Measurements from ENCODE around the gene SLC7A5. TPM values are rescaled to one million over a fixed set of nuclear protein-coding genes. Genes with fewer than 3 reads are reported as not detected.
"Not testable (repeated sequence)": the region's sequence is repeated elsewhere in the genome, so short reads cannot be mapped to it uniquely, and the experiment has no call there.

Gene SLC7A5
- total RNA-seq, 6 donors from 2014 or later = 4.7 to 20.4 (median 8.5) TPM

DNA sequence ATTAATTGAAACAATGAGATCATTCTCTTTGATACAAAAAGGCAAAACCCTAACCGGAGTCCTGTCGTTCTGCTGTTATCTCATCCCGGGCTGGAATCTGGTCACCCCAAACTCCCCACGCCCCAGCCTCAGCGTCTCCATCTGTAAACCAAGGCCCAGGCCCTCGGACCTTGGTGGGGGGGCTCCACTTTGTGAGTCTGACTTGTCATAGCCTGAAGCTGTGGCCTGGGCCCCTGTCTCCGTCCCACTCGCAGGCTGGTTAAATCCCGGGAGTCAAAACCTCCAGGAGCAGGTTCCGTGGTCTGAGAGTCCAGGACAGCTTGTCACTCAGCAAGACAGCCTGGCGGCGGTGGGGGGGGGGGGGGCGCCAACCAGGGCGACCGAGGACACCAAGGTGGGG is 50.0 kb downstream of the SLC7A5 start:
- H3K4me1 ChIP-seq = no peaks in the 10 kb centered on the region
- WGBS, 2 donors = 85 to 94% methylated on average over 11 to 15 of the region's 15 CpGs
- ATAC-seq (ENCODE audit: low FRiP score in 2 of 2) (no peak), DNase-seq (peak in 1 of 2 donors; percentile 31)
- no peaks in the 10 kb centered on the region for H3K27me3 ChIP-seq
- H3K9me3 ChIP-seq = peaks cover 7 to 28% (median 18%) of the 10 kb centered on the region in 4 donors
- H3K36me3 ChIP-seq = no peaks in the 10 kb centered on the region
- no peak overlapping the region for H3K27ac ChIP-seq
- no peak overlapping the region for H3K4me3 ChIP-seq
- TF ChIP-seq POLR2A (IDR thresholded peaks at IDR 0.05) = no peak
- no peak for TF ChIP-seq POLR2AphosphoS5 (IDR thresholded peaks at IDR 0.05)
- TF ChIP-seq, protein P1, sequence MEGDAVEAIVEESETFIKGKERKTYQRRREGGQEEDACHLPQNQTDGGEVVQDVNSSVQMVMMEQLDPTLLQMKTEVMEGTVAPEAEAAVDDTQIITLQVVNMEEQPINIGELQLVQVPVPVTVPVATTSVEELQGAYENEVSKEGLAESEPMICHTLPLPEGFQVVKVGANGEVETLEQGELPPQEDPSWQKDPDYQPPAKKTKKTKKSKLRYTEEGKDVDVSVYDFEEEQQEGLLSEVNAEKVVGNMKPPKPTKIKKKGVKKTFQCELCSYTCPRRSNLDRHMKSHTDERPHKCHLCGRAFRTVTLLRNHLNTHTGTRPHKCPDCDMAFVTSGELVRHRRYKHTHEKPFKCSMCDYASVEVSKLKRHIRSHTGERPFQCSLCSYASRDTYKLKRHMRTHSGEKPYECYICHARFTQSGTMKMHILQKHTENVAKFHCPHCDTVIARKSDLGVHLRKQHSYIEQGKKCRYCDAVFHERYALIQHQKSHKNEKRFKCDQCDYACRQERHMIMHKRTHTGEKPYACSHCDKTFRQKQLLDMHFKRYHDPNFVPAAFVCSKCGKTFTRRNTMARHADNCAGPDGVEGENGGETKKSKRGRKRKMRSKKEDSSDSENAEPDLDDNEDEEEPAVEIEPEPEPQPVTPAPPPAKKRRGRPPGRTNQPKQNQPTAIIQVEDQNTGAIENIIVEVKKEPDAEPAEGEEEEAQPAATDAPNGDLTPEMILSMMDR (IDR thresholded peaks at IDR 0.05) = no peak
- no peak for TF ChIP-seq EP300 (IDR thresholded peaks at IDR 0.05)

DNA sequence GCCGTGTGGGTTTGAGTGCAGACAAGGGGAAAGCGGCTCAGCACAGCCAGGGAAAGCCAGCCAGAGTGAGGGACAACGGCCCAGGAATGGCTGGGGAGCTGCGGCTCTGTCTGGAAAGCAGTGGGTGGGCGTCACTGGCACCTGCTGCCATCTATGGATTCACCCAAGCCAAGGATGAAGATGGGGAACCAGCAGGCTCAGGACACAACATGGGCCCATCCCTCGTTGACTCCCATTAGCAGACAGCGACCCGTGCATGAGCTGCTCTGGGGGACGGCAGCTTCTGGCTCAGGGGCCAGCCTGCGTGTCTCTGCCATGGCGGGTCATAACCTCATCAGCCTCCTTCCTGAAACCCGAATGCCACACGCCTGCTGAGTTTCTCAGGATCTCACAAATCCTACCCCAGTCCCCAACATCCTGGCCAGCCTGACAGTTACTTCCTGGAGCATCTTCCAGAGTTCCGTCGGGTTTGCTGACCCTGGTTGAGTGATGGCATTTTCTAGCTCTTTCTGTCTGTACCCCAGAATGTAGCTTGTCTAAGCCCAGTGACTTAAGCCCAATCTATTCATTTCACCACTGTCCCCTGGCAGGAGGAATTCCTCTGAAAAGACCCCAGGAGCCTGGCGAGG is 50.7 kb downstream of the SLC7A5 start:
- no peaks in the 10 kb centered on the region for H3K36me3 ChIP-seq
- no peak overlapping the region for H3K27ac ChIP-seq
- TF ChIP-seq, protein P1 (IDR thresholded peaks at IDR 0.05) = no peak
- TF ChIP-seq EP300 (IDR thresholded peaks at IDR 0.05) (no peak), POLR2A (IDR thresholded peaks at IDR 0.05) (no peak), POLR2AphosphoS5 (IDR thresholded peaks at IDR 0.05) (no peak)
- no peaks in the 10 kb centered on the region for H3K4me1 ChIP-seq
- no peak overlapping the region for H3K4me3 ChIP-seq
- DNase-seq = peak in 1 of 2 donors; percentile 27
- no peak for ATAC-seq (ENCODE audit: low FRiP score in 2 of 2)
- WGBS, 2 donors = 84 to 85% methylated on average over 16 of the region's 16 CpGs
- H3K9me3 ChIP-seq = peaks cover 7 to 28% (median 18%) of the 10 kb centered on the region in 4 donors
- no peaks in the 10 kb centered on the region for H3K27me3 ChIP-seq

DNA sequence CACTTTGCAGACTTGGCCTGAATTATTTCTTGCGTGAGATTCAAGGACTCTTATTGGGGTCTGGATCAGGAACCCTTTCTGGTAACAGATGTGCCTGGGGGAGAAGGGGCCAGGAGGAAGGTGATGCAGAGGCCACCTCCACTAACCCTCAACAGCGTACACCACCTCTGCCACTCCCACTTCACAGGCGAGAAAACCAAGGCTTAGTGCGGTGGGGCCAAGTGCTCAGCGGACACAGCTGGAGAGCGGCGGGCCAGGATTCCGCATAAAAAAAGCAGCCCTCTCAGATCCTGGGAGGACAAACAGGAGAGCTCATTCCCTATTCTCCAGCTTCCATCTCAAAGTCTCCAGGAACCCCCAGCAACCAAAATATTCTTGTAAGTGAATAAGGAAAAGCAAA is 51.4 kb downstream of the SLC7A5 start:
- Histone ChIP-seq H3K4me1 (no peaks in the 10 kb centered on the region), H3K27ac (no peak overlapping the region), H3K4me3 (no peak overlapping the region), H3K9me3 (peaks cover 7 to 28% (median 18%) of the 10 kb centered on the region in 4 donors), H3K36me3 (no peaks in the 10 kb centered on the region), H3K27me3 (no peaks in the 10 kb centered on the region)
- ATAC-seq (ENCODE audit: low FRiP score in 2 of 2) (no peak), DNase-seq (no peak)
- WGBS, 2 donors = 97 to 100% methylated on average over 8 of the region's 8 CpGs
- TF ChIP-seq, protein P1 (IDR thresholded peaks at IDR 0.05) = no peak
- TF ChIP-seq POLR2AphosphoS5 (IDR thresholded peaks at IDR 0.05) (no peak), EP300 (IDR thresholded peaks at IDR 0.05) (no peak), POLR2A (IDR thresholded peaks at IDR 0.05) (no peak)

DNA sequence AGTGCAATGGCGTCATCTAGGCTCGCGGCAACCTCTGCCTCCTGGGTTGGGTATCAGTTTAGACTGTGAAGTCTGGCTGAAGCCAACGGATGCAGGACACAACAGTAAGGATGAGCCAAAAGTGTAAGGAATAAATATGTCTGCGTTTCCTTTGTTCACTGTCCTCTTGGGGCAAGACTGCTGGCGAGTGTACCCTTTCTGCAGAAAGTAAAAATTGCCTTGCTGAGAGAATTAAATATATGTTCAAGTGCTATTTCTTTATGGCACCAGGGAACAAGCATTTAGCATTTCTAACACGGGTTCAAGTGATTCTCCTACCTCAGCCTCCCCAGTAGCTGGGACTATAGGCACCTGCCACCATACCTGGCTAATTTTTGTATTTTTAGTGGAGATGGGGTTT is 51.9 kb downstream of the SLC7A5 start:
- ATAC-seq (ENCODE audit: low FRiP score in 2 of 2); H3K27me3 ChIP-seq; H3K27ac ChIP-seq; H3K4me3 ChIP-seq; DNase-seq; H3K36me3 ChIP-seq; H3K4me1 ChIP-seq: not testable (repeated sequence)
- H3K9me3 ChIP-seq = peaks cover 7 to 28% (median 18%) of the 10 kb centered on the region in 4 donors
- WGBS, 2 donors = 88 to 97% methylated on average over 7 of the region's 7 CpGs

DNA sequence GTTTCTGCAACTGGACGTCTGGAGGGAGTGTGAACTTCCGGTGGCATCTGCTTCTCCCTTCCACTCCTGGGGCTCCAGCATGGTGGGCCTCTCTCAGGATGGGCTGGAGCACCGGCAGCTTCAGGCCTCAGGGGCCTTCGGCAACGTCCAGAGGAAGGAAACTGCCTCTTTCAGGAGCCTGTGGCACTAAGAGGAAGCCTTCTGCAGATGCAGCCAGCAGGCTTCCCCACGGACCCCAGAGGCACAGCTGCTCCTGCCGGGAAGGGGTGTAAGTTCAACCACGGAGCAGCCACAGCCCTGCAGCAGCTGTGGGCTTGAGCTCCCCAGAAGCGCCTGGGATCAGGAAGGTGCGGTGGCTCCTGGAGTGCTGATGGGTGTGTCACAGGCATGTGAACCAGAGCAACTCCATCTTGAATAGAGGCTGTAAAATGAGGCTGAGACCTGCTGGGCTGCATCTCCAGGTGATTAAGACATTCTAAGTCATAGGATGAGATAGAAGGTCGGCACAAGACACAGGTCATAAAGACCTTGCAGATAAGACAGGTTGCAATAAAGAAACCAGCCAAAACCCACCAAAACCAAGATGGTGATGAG is 52.7 kb downstream of the SLC7A5 start:
- Histone ChIP-seq H3K4me1 (no peaks in the 10 kb centered on the region), H3K4me3 (no peak overlapping the region), H3K27ac (no peak overlapping the region), H3K27me3 (no peaks in the 10 kb centered on the region), H3K9me3 (peaks cover 7 to 28% (median 18%) of the 10 kb centered on the region in 4 donors), H3K36me3 (no peaks in the 10 kb centered on the region)
- DNase-seq (no peak), ATAC-seq (ENCODE audit: low FRiP score in 2 of 2) (no peak)
- no peak for TF ChIP-seq POLR2AphosphoS5 (IDR thresholded peaks at IDR 0.05)
- TF ChIP-seq POLR2A (IDR thresholded peaks at IDR 0.05) = no peak
- TF ChIP-seq, protein P1 (IDR thresholded peaks at IDR 0.05) = no peak
- no peak for TF ChIP-seq EP300 (IDR thresholded peaks at IDR 0.05)
- 40 to 57% methylated on average over 8 of the region's 11 CpGs for WGBS, 2 donors
